ENCODE results near the gene NALCN.

- no peak for TF ChIP-seq CTCF (IDR thresholded peaks at IDR 0.05)
- no peak for TF ChIP-seq POLR2A (IDR thresholded peaks at IDR 0.05)
These were observed 304.4 kb downstream of the NALCN start for GRCh38 chr13:101111894-101112293.

Data from right lobe of liver (tissue), 4 donors.